ENCODE measurements around the gene SMAD1.

SMAD1 gene

GRCh38 chr4:145533961-145534360 is 52.3 kb downstream of the SMAD1 start:
- H3K36me3 ChIP-seq (ENCODE audit: control insufficient read depth, insufficient read depth, low read length), result no peaks in the 10 kb centered on the region
- peaks cover 5% of the 10 kb centered on the region for H3K4me1 ChIP-seq (ENCODE audit: control insufficient read depth, insufficient read depth, low read length)
- no peak overlapping the region for H3K27ac ChIP-seq (ENCODE audit: insufficient read depth, low read depth, low read length, poor library complexity, severe bottlenecking)
- no peaks in the 10 kb centered on the region for H3K27me3 ChIP-seq (ENCODE audit: control insufficient read depth, insufficient read depth, low read length, poor library complexity, severe bottlenecking)
- H3K4me3 ChIP-seq (ENCODE audit: insufficient read depth, low read depth, low read length), result no peak overlapping the region
- 96% methylated on average over 1 of the region's 1 CpG; no CpG with 5 or more reads in 1 of the 2 experiments for WGBS, 2 experiments
- H3K9me3 ChIP-seq (ENCODE audit: control insufficient read depth, low read length), result no peaks in the 10 kb centered on the region

- H3K9me3 ChIP-seq (ENCODE audit: control insufficient read depth, low read length), result no peaks in the 10 kb centered on the region
- 100% methylated on average over 1 of the region's 1 CpG for WGBS, 2 experiments
- H3K27ac ChIP-seq (ENCODE audit: insufficient read depth, low read depth, low read length, poor library complexity, severe bottlenecking), result no peak overlapping the region
- no peaks in the 10 kb centered on the region for H3K27me3 ChIP-seq (ENCODE audit: control insufficient read depth, insufficient read depth, low read length, poor library complexity, severe bottlenecking)
- H3K4me1 ChIP-seq (ENCODE audit: control insufficient read depth, insufficient read depth, low read length), result peaks cover 5% of the 10 kb centered on the region
- no peak overlapping the region for H3K4me3 ChIP-seq (ENCODE audit: insufficient read depth, low read depth, low read length)
- no peaks in the 10 kb centered on the region for H3K36me3 ChIP-seq (ENCODE audit: control insufficient read depth, insufficient read depth, low read length)
Measured at GRCh38 chr4:145535202-145535601, 53.5 kb downstream of the SMAD1 start.

- no peak overlapping the region for H3K4me3 ChIP-seq (ENCODE audit: insufficient read depth, low read depth, low read length)
Measured at GRCh38 chr4:145536044-145536443, 54.4 kb downstream of the SMAD1 start.

GRCh38 chr4:145538596-145538995 is 56.9 kb downstream of the SMAD1 start:
- no peaks in the 10 kb centered on the region for H3K9me3 ChIP-seq (ENCODE audit: control insufficient read depth, low read length)
- no peaks in the 10 kb centered on the region for H3K36me3 ChIP-seq (ENCODE audit: control insufficient read depth, insufficient read depth, low read length)
- WGBS, 2 experiments, result 80 to 92% methylated on average over 1 of the region's 1 CpG
- no peaks in the 10 kb centered on the region for H3K27me3 ChIP-seq (ENCODE audit: control insufficient read depth, insufficient read depth, low read length, poor library complexity, severe bottlenecking)
- no peak overlapping the region for H3K4me3 ChIP-seq (ENCODE audit: insufficient read depth, low read depth, low read length)
- H3K4me1 ChIP-seq (ENCODE audit: control insufficient read depth, insufficient read depth, low read length), result no peaks in the 10 kb centered on the region
- no peak overlapping the region for H3K27ac ChIP-seq (ENCODE audit: insufficient read depth, low read depth, low read length, poor library complexity, severe bottlenecking)

More at GRCh38 chr4:145536044-145536443, 54.4 kb downstream of the SMAD1 start:
- H3K27me3 ChIP-seq (ENCODE audit: control insufficient read depth, insufficient read depth, low read length, poor library complexity, severe bottlenecking), result no peaks in the 10 kb centered on the region
- no peaks in the 10 kb centered on the region for H3K9me3 ChIP-seq (ENCODE audit: control insufficient read depth, low read length)
- H3K4me1 ChIP-seq (ENCODE audit: control insufficient read depth, insufficient read depth, low read length), result peaks cover 5% of the 10 kb centered on the region
- no peaks in the 10 kb centered on the region for H3K36me3 ChIP-seq (ENCODE audit: control insufficient read depth, insufficient read depth, low read length)
- 94 to 100% methylated on average over 2 of the region's 2 CpGs for WGBS, 2 experiments
- no peak overlapping the region for H3K27ac ChIP-seq (ENCODE audit: insufficient read depth, low read depth, low read length, poor library complexity, severe bottlenecking)

- Histone ChIP-seq H3K27me3 (ENCODE audit: control insufficient read depth, insufficient read depth, low read length, poor library complexity, severe bottlenecking) (no peaks in the 10 kb centered on the region), H3K4me3 (ENCODE audit: insufficient read depth, low read depth, low read length) (no peak overlapping the region), H3K27ac (ENCODE audit: insufficient read depth, low read depth, low read length, poor library complexity, severe bottlenecking) (no peak overlapping the region), H3K4me1 (ENCODE audit: control insufficient read depth, insufficient read depth, low read length) (no peaks in the 10 kb centered on the region), H3K36me3 (ENCODE audit: control insufficient read depth, insufficient read depth, low read length) (no peaks in the 10 kb centered on the region), H3K9me3 (ENCODE audit: control insufficient read depth, low read length) (no peaks in the 10 kb centered on the region)
- 87 to 93% methylated on average over 4 of the region's 4 CpGs for WGBS, 2 experiments
Measured at GRCh38 chr4:145539671-145540070, 58.0 kb downstream of the SMAD1 start.

GRCh38 chr4:145540235-145540634 is 58.6 kb downstream of the SMAD1 start:
- no peaks in the 10 kb centered on the region for H3K36me3 ChIP-seq (ENCODE audit: control insufficient read depth, insufficient read depth, low read length)
- no peaks in the 10 kb centered on the region for H3K27me3 ChIP-seq (ENCODE audit: control insufficient read depth, insufficient read depth, low read length, poor library complexity, severe bottlenecking)
- no peak overlapping the region for H3K27ac ChIP-seq (ENCODE audit: insufficient read depth, low read depth, low read length, poor library complexity, severe bottlenecking)
- 86 to 90% methylated on average over 3 of the region's 3 CpGs for WGBS, 2 experiments
- H3K4me3 ChIP-seq (ENCODE audit: insufficient read depth, low read depth, low read length), result no peak overlapping the region
- no peaks in the 10 kb centered on the region for H3K4me1 ChIP-seq (ENCODE audit: control insufficient read depth, insufficient read depth, low read length)
- H3K9me3 ChIP-seq (ENCODE audit: control insufficient read depth, low read length), result no peaks in the 10 kb centered on the region

- H3K4me3 ChIP-seq (ENCODE audit: insufficient read depth, low read depth, low read length), result no peak overlapping the region
- no peaks in the 10 kb centered on the region for H3K4me1 ChIP-seq (ENCODE audit: control insufficient read depth, insufficient read depth, low read length)
- no peaks in the 10 kb centered on the region for H3K27me3 ChIP-seq (ENCODE audit: control insufficient read depth, insufficient read depth, low read length, poor library complexity, severe bottlenecking)
- WGBS, 2 experiments, result 83 to 88% methylated on average over 3 to 4 of the region's 4 CpGs
- no peak overlapping the region for H3K27ac ChIP-seq (ENCODE audit: insufficient read depth, low read depth, low read length, poor library complexity, severe bottlenecking)
- H3K9me3 ChIP-seq (ENCODE audit: control insufficient read depth, low read length), result no peaks in the 10 kb centered on the region
- no peaks in the 10 kb centered on the region for H3K36me3 ChIP-seq (ENCODE audit: control insufficient read depth, insufficient read depth, low read length)
Measured at GRCh38 chr4:145541346-145541745, 59.7 kb downstream of the SMAD1 start.

- no peaks in the 10 kb centered on the region for H3K27me3 ChIP-seq (ENCODE audit: control insufficient read depth, insufficient read depth, low read length, poor library complexity, severe bottlenecking)
- H3K4me1 ChIP-seq (ENCODE audit: control insufficient read depth, insufficient read depth, low read length), result no peaks in the 10 kb centered on the region
- H3K36me3 ChIP-seq (ENCODE audit: control insufficient read depth, insufficient read depth, low read length), result peaks cover 8% of the 10 kb centered on the region
- no peak overlapping the region for H3K27ac ChIP-seq (ENCODE audit: insufficient read depth, low read depth, low read length, poor library complexity, severe bottlenecking)
- WGBS, 2 experiments, result 100% methylated on average over 1 of the region's 1 CpG; no CpG with 5 or more reads in 1 of the 2 experiments
- no peaks in the 10 kb centered on the region for H3K9me3 ChIP-seq (ENCODE audit: control insufficient read depth, low read length)
- H3K4me3 ChIP-seq (ENCODE audit: insufficient read depth, low read depth, low read length), result no peak overlapping the region
Measured at GRCh38 chr4:145545031-145545430, 63.4 kb downstream of the SMAD1 start.

- no peak overlapping the region for H3K27ac ChIP-seq (ENCODE audit: insufficient read depth, low read depth, low read length, poor library complexity, severe bottlenecking)
- no peaks in the 10 kb centered on the region for H3K27me3 ChIP-seq (ENCODE audit: control insufficient read depth, insufficient read depth, low read length, poor library complexity, severe bottlenecking)
- peaks cover 8% of the 10 kb centered on the region for H3K36me3 ChIP-seq (ENCODE audit: control insufficient read depth, insufficient read depth, low read length)
- no peak overlapping the region for H3K4me3 ChIP-seq (ENCODE audit: insufficient read depth, low read depth, low read length)
- H3K4me1 ChIP-seq (ENCODE audit: control insufficient read depth, insufficient read depth, low read length), result no peaks in the 10 kb centered on the region
- H3K9me3 ChIP-seq (ENCODE audit: control insufficient read depth, low read length), result no peaks in the 10 kb centered on the region
Measured at GRCh38 chr4:145545538-145546174, 64.0 kb downstream of the SMAD1 start.

GRCh38 chr4:145546175-145546915 is 64.7 kb downstream of the SMAD1 start:
- WGBS, 2 experiments, result 94 to 95% methylated on average over 7 of the region's 7 CpGs
- H3K4me3 ChIP-seq (ENCODE audit: insufficient read depth, low read depth, low read length), result no peak overlapping the region
- no peaks in the 10 kb centered on the region for H3K4me1 ChIP-seq (ENCODE audit: control insufficient read depth, insufficient read depth, low read length)
- no peak overlapping the region for H3K27ac ChIP-seq (ENCODE audit: insufficient read depth, low read depth, low read length, poor library complexity, severe bottlenecking)
- peaks cover 8% of the 10 kb centered on the region for H3K36me3 ChIP-seq (ENCODE audit: control insufficient read depth, insufficient read depth, low read length)
- H3K9me3 ChIP-seq (ENCODE audit: control insufficient read depth, low read length), result no peaks in the 10 kb centered on the region
- no peaks in the 10 kb centered on the region for H3K27me3 ChIP-seq (ENCODE audit: control insufficient read depth, insufficient read depth, low read length, poor library complexity, severe bottlenecking)
